Stimulated activated naive B cell treated with anti-CD40 and anti-IgM and Interleukin-4, amounts not matched to agents 10 μg/mL and 1 μg/mL and 100 μg/mL, for 72 hours (primary cell): Measurements from ENCODE around the gene FAM81B.
A peak's percentile ranks its signal among the peaks of the same experiment; 100 is the strongest.

Experiments used
- ATAC-seq, 2 donors: fragments of 150-1000 bp; cut with Tn5 transposase; replicated peaks; 2 replicates each; pipeline ENCODE4 v1.10.0; 2021; ENCODE audit warnings: moderate library complexity in 1 of 2
- DNase-seq: peaks from one replicate; pipeline ENCODE4 v3.0.0; 2021
- H3K27ac Mint-ChIP-seq: one replicate; pipeline ENCODE4 v1.8.0; 2022; ENCODE audit warnings: mild to moderate bottlenecking, mixed read lengths
- H3K27me3 Mint-ChIP-seq, 2 donors: one replicate each; pipeline ENCODE4 v1.8.0; 2022; ENCODE audit warnings: mixed read lengths in 2 of 2
- H3K36me3 Mint-ChIP-seq, 2 donors: one replicate each; pipeline ENCODE4 v1.8.0; 2022; ENCODE audit warnings: mixed read lengths in 2 of 2, mild to moderate bottlenecking in 1 of 2
- H3K4me1 Mint-ChIP-seq, 2 donors: one replicate each; pipeline ENCODE4 v1.8.0; 2022; ENCODE audit warnings: mixed read lengths in 2 of 2, mild to moderate bottlenecking in 1 of 2
- H3K4me3 Mint-ChIP-seq, 2 donors: one replicate each; pipeline ENCODE4 v1.8.0; 2022; ENCODE audit warnings: mild to moderate bottlenecking in 2 of 2, mixed read lengths in 2 of 2, moderate library complexity in 1 of 2
- H3K9me3 Mint-ChIP-seq, 2 donors: one replicate each; pipeline ENCODE4 v1.8.0; 2022; ENCODE audit warnings: mixed read lengths in 2 of 2, mild to moderate bottlenecking in 1 of 2

The FAM81B gene

GRCh38 chr5:95417971-95418370 lies 26.8 kb downstream of the FAM81B start:
- H3K27ac Mint-ChIP-seq = no peak overlapping the region
- DNase-seq = no peak
- no peaks in the 10 kb centered on the region for H3K36me3 Mint-ChIP-seq
- no peaks in the 10 kb centered on the region for H3K4me1 Mint-ChIP-seq
- H3K27me3 Mint-ChIP-seq = no peaks in the 10 kb centered on the region
- no peak overlapping the region for H3K4me3 Mint-ChIP-seq
- no peak for ATAC-seq
- H3K9me3 Mint-ChIP-seq = no peaks in the 10 kb centered on the region

GRCh38 chr5:95422838-95423237 lies 31.7 kb downstream of the FAM81B start:
- H3K36me3 Mint-ChIP-seq = no peaks in the 10 kb centered on the region
- H3K27ac Mint-ChIP-seq = no peak overlapping the region
- DNase-seq (no peak), ATAC-seq (no peak)
- peaks cover 0 to 7% of the 10 kb centered on the region in 2 donors for H3K4me1 Mint-ChIP-seq
- H3K27me3 Mint-ChIP-seq = no peaks in the 10 kb centered on the region
- H3K9me3 Mint-ChIP-seq = no peaks in the 10 kb centered on the region
- no peak overlapping the region for H3K4me3 Mint-ChIP-seq

GRCh38 chr5:95424016-95424415 lies 32.9 kb downstream of the FAM81B start:
- Mint-ChIP-seq H3K4me3 (no peak overlapping the region), H3K4me1 (peaks cover 0 to 7% of the 10 kb centered on the region in 2 donors), H3K27ac (no peak overlapping the region), H3K36me3 (no peaks in the 10 kb centered on the region), H3K9me3 (no peaks in the 10 kb centered on the region), H3K27me3 (no peaks in the 10 kb centered on the region)
- no peak for ATAC-seq
- DNase-seq = no peak

- H3K27me3 Mint-ChIP-seq = no peaks in the 10 kb centered on the region
- H3K27ac Mint-ChIP-seq = no peak overlapping the region
- ATAC-seq (peak in 1 of 2 donors; percentile 46), DNase-seq (no peak)
- no peaks in the 10 kb centered on the region for H3K9me3 Mint-ChIP-seq
- H3K4me3 Mint-ChIP-seq = no peak overlapping the region
- H3K36me3 Mint-ChIP-seq = no peaks in the 10 kb centered on the region
- peaks cover 0 to 7% of the 10 kb centered on the region in 2 donors for H3K4me1 Mint-ChIP-seq
These were observed 33.4 kb downstream of the FAM81B start for GRCh38 chr5:95424526-95424925.

- no peaks in the 10 kb centered on the region for H3K27me3 Mint-ChIP-seq
- no peak for DNase-seq
- ATAC-seq = no peak
- H3K4me1 Mint-ChIP-seq = peaks cover 0 to 7% of the 10 kb centered on the region in 2 donors
- H3K27ac Mint-ChIP-seq = no peak overlapping the region
- H3K4me3 Mint-ChIP-seq = no peak overlapping the region
- H3K36me3 Mint-ChIP-seq = no peaks in the 10 kb centered on the region
- no peaks in the 10 kb centered on the region for H3K9me3 Mint-ChIP-seq
These were observed 35.1 kb downstream of the FAM81B start for GRCh38 chr5:95426227-95426626.

- ATAC-seq (no peak), DNase-seq (no peak)
- Mint-ChIP-seq H3K9me3 (peaks cover 4 to 5% of the 10 kb centered on the region in 2 donors), H3K36me3 (no peaks in the 10 kb centered on the region), H3K4me3 (no peak overlapping the region), H3K4me1 (no peaks in the 10 kb centered on the region), H3K27me3 (no peaks in the 10 kb centered on the region), H3K27ac (no peak overlapping the region)
These were observed 41.6 kb downstream of the FAM81B start for GRCh38 chr5:95432779-95433178.

GRCh38 chr5:95439801-95440493 lies 48.8 kb downstream of the FAM81B start:
- ATAC-seq (no peak), DNase-seq (no peak)
- Mint-ChIP-seq H3K4me3 (no peak overlapping the region), H3K9me3 (peaks cover 0 to 2% of the 10 kb centered on the region in 2 donors), H3K27me3 (peaks cover 5 to 10% of the 10 kb centered on the region in 2 donors), H3K36me3 (no peaks in the 10 kb centered on the region), H3K4me1 (peaks cover 0 to under 1% of the 10 kb centered on the region in 2 donors), H3K27ac (no peak overlapping the region)

GRCh38 chr5:95440825-95441224 lies 49.7 kb downstream of the FAM81B start:
- Mint-ChIP-seq H3K27ac (no peak overlapping the region), H3K27me3 (peaks cover 5 to 10% of the 10 kb centered on the region in 2 donors), H3K4me3 (no peak overlapping the region), H3K9me3 (peaks cover 0 to 2% of the 10 kb centered on the region in 2 donors), H3K36me3 (no peaks in the 10 kb centered on the region), H3K4me1 (peaks cover 1 to 9% of the 10 kb centered on the region in 2 donors)
- no peak for DNase-seq
- no peak for ATAC-seq

GRCh38 chr5:95441636-95442035 lies 50.5 kb downstream of the FAM81B start:
- Mint-ChIP-seq H3K27me3 (peaks cover 5 to 10% of the 10 kb centered on the region in 2 donors), H3K9me3 (peaks cover 0 to 2% of the 10 kb centered on the region in 2 donors), H3K4me1 (peaks cover 1 to 13% of the 10 kb centered on the region in 2 donors), H3K27ac (no peak overlapping the region), H3K4me3 (no peak overlapping the region), H3K36me3 (no peaks in the 10 kb centered on the region)
- DNase-seq = no peak
- ATAC-seq = no peak

GRCh38 chr5:95445442-95445841 lies 54.3 kb downstream of the FAM81B start:
- Mint-ChIP-seq H3K4me1 (peaks cover 1 to 22% of the 10 kb centered on the region in 2 donors), H3K27me3 (peaks cover 5 to 8% of the 10 kb centered on the region in 2 donors), H3K27ac (no peak overlapping the region), H3K9me3 (peaks cover 0 to 2% of the 10 kb centered on the region in 2 donors), H3K4me3 (no peak overlapping the region), H3K36me3 (no peaks in the 10 kb centered on the region)
- ATAC-seq (peak; percentile 46 to 62), DNase-seq (no peak)

- Mint-ChIP-seq H3K9me3 (peaks cover 0 to 2% of the 10 kb centered on the region in 2 donors), H3K4me1 (peaks cover 1 to 22% of the 10 kb centered on the region in 2 donors), H3K27me3 (peaks cover 0 to 3% of the 10 kb centered on the region in 2 donors), H3K36me3 (no peaks in the 10 kb centered on the region), H3K4me3 (no peak overlapping the region), H3K27ac (no peak overlapping the region)
- DNase-seq = no peak
- ATAC-seq = no peak
These were observed 54.8 kb downstream of the FAM81B start for GRCh38 chr5:95445995-95446394.

- no peaks in the 10 kb centered on the region for H3K27me3 Mint-ChIP-seq
- ATAC-seq (peak; percentile 88 to 91), DNase-seq (peak; percentile 13)
- H3K27ac Mint-ChIP-seq = no peak overlapping the region
- no peak overlapping the region for H3K4me3 Mint-ChIP-seq
- no peaks in the 10 kb centered on the region for H3K36me3 Mint-ChIP-seq
- peaks cover 0 to 2% of the 10 kb centered on the region in 2 donors for H3K9me3 Mint-ChIP-seq
- peaks cover 1 to 22% of the 10 kb centered on the region in 2 donors for H3K4me1 Mint-ChIP-seq
These were observed 55.5 kb downstream of the FAM81B start for GRCh38 chr5:95446560-95447221.

GRCh38 chr5:95447961-95448360 lies 56.8 kb downstream of the FAM81B start:
- DNase-seq = no peak
- peaks cover 0 to 2% of the 10 kb centered on the region in 2 donors for H3K9me3 Mint-ChIP-seq

GRCh38 chr5:95448789-95449188 lies 57.6 kb downstream of the FAM81B start:
- Mint-ChIP-seq H3K4me1 (peaks cover 1 to 22% of the 10 kb centered on the region in 2 donors), H3K27ac (no peak overlapping the region), H3K36me3 (no peaks in the 10 kb centered on the region), H3K27me3 (no peaks in the 10 kb centered on the region), H3K9me3 (peaks cover 0 to 2% of the 10 kb centered on the region in 2 donors), H3K4me3 (no peak overlapping the region)
- ATAC-seq (no peak), DNase-seq (no peak)

More at GRCh38 chr5:95447961-95448360, 56.8 kb downstream of the FAM81B start:
- H3K27ac Mint-ChIP-seq = no peak overlapping the region
- no peak overlapping the region for H3K4me3 Mint-ChIP-seq
- no peaks in the 10 kb centered on the region for H3K36me3 Mint-ChIP-seq
- H3K27me3 Mint-ChIP-seq = no peaks in the 10 kb centered on the region
- H3K4me1 Mint-ChIP-seq = peaks cover 1 to 22% of the 10 kb centered on the region in 2 donors
- no peak for ATAC-seq

- Mint-ChIP-seq H3K27me3 (no peaks in the 10 kb centered on the region), H3K27ac (no peak overlapping the region), H3K36me3 (no peaks in the 10 kb centered on the region), H3K9me3 (no peaks in the 10 kb centered on the region), H3K4me1 (peaks cover 1 to 22% of the 10 kb centered on the region in 2 donors), H3K4me3 (no peak overlapping the region)
- no peak for DNase-seq
- no peak for ATAC-seq
These were observed 58.3 kb downstream of the FAM81B start for GRCh38 chr5:95449460-95449859.
